ENCODE results near the gene CDKAL1. TPM values are rescaled to one million over a fixed set of nuclear protein-coding genes. Genes with fewer than 3 reads are reported as not detected.

The CDKAL1 gene
- polyA plus RNA-seq, 1 donor, result 25.5 TPM

DNA sequence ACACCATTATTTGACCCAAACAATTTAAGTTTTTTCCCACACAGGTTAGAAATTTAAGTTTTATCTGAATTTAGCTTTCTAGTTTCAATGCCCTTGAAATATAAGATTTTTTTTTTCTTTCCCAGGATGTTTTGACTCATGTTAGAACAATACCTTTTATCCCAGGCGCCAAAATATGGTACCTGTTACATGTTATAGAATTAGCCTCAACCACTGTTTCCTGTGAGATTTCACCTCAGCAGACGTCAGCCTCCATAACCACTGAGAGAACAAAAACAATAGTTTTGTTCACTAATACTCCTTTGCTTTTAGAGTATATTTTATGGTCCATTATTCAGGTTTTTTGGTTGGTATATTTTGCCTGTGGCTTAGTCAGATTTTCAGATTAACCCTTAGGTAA is 302.9 kb downstream of the CDKAL1 start:
- DNase-seq, result no peak

GRCh38 chr6:20838113-20838512 is 303.9 kb downstream of the CDKAL1 start:
- no peak for DNase-seq

- no peak for DNase-seq
Observed at GRCh38 chr6:20839630-20840029, 305.4 kb downstream of the CDKAL1 start.

GRCh38 chr6:20840675-20841074 is 306.4 kb downstream of the CDKAL1 start:
- no peak for DNase-seq

DNA sequence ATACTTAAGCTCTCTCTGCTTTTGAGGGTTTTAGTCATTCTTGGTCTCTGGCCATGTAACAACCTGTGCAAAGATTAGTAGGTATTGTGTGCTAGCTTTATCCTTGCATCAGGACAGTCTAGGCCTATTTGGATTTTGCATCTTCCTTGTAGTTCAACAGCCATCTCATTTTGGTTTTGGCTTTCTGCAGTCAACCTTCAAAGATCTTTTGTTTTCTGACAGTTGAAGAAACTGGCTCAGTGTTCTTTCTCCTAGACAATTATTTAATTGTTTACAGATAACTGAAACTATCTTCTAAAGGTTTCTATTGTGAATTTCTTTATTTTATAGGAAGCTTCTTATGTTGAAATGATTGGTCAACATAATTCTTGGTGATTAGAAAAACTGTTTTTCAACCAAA is 307.5 kb downstream of the CDKAL1 start:
- no peak for DNase-seq

DNA sequence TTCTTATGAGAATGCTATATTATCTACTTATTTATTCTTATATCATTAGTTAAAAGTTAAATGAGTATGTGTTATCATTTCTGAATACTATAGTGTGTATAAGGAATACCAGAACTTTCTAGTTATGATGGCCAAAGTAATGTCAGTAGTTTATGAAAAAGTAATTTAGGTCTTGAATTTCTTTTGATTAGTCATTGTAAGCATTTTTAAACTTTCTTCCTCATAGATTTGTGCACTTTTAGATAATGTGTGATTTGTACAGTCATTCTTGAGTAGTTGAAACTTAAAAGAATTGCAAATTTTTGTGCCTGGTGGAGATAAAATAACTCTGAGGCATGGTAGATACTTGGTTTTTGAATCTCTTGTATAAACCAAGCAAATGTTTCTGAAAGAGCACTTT is 311.3 kb downstream of the CDKAL1 start:
- DNase-seq, result no peak

- no peak for DNase-seq
Observed at GRCh38 chr6:20846602-20847028, 312.4 kb downstream of the CDKAL1 start.

- no peak for DNase-seq
Observed at GRCh38 chr6:20847904-20848303, 313.6 kb downstream of the CDKAL1 start.

GRCh38 chr6:20850686-20851416 is 316.6 kb downstream of the CDKAL1 start:
- DNase-seq, result no peak

- DNase-seq, result no peak
Observed at GRCh38 chr6:20851795-20852194, 317.5 kb downstream of the CDKAL1 start.

- DNase-seq, result no peak
Observed at GRCh38 chr6:20853828-20854227, 319.6 kb downstream of the CDKAL1 start.

DNA sequence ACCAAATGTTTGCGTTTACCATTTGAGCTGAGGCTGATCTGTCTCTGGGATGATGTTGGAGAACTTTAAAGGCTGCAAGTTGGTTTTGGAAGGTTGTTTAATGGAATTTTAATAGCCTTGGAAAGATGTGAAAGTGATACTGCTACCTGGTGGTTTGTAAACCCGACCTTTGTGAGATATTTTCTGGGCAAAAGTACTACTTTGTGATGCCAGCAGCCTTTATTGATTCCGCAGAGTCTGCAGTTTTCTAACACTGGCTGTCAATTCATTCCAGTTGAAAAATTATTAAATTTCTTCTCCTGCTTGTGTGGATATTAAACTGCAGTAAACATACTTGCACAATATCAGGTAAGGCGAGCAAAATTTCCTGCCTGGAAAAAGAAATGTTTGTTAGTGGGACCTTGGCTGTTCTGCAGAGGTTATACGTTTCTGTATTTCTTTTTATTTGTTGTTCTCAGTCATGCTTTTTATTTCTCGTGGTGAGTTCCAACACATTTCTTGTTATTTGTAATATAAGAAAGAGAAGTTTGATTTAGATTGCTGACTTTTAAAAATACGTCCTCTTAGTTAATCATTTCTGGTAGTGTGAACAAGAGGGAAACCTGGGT is 322.5 kb downstream of the CDKAL1 start:
- DNase-seq, result no peak

GRCh38 chr6:20861481-20861880 is 327.2 kb downstream of the CDKAL1 start:
- no peak for DNase-seq

GRCh38 chr6:20866036-20866435 is 331.8 kb downstream of the CDKAL1 start:
- no peak for DNase-seq

- DNase-seq, result no peak
Observed at GRCh38 chr6:20866935-20867703, 332.9 kb downstream of the CDKAL1 start.

DNA sequence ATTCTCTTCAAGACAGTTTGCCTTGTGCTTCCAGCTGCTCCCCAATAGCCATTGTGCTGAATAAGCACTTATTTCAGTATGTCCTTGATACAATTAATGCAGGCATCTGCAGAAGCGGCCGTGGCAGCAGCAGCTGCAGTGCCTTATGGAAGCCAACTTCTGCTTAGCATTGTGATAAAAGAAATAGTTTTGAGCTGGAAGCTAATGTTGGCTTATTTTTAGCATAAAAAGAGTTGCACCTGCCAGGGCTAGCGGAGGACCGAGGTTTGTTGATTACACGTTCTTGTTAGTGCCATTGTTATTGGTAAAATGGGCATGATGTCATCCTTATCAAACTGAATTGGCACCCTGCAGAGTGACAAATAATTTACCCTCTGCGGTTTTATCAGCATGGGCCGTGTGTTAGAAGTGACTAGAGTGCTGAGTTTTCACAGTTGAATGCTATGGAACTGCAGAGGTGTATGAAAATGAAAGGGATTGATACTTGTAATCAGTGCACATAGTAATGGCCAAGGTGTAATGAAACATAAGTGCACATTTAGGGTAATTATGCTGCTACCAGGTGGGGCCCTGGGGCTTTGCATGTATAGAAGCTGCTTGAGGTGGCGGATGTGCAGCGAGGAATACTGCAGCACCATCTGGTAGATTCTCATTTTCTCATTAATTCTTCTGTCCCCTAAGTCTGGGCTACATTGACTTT is 334.3 kb downstream of the CDKAL1 start:
- no peak for DNase-seq

GRCh38 chr6:20870021-20870420 is 335.8 kb downstream of the CDKAL1 start:
- DNase-seq, result no peak

GRCh38 chr6:20870493-20870892 is 336.2 kb downstream of the CDKAL1 start:
- no peak for DNase-seq

DNA sequence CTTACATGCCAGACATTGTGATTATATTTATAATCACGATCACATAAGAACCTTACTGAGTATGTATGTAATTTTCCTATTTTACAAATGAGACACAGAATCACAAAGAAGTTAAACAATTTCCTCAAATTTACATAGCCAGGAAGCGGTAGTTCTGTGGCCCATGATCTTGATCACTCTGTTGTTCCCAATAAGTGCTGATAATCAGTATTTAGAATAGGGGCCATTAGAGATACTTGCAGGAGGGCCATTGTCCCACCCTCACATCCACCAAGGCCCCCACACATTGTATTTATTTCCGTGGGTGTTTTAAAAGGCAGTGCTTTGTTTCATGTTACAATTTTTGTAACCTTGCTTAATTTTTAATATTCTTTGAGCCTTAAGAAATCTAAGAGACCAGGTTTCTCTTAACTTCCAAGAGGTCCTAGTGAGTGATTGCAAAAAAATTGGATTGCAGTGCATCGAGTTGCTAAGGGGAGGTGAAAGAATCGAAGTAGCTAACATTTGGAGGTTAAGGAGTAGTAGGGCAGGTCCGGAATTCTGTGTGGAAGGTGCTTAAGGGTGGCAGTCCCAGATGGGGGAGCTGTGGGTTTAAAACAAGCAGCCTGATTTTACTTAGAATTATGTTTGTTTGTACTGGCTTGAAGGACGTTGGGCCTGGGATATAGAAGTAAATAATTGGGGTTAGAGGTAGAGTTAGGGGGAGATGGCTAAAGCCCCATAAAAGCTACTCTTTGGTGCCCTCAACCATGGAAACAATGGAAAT is 339.4 kb downstream of the CDKAL1 start:
- DNase-seq, result no peak

GRCh38 chr6:20875369-20875963 is 341.2 kb downstream of the CDKAL1 start:
- no peak for DNase-seq

DNA sequence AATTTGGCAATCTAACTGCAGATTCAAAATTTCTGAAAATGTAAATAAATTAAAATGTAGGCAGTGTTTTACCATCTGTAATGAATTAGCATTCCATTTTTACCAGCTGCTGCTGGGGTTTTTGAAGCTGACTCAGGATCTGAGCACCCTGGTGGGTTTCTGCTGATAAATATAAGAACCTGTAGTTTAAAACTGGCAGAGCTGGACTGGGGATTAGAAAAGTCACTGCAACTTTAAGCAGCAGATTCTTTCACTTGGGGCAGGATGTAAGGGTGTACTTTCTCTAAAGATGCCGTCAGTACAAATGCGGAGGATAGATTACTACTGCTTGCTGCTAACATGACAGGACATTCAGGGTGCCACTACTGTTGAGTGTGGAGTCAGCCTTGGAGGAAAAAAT is 341.8 kb downstream of the CDKAL1 start:
- no peak for DNase-seq

Data from left kidney (tissue), 2 donors.